ENCODE data around the gene C1orf21.

DNA sequence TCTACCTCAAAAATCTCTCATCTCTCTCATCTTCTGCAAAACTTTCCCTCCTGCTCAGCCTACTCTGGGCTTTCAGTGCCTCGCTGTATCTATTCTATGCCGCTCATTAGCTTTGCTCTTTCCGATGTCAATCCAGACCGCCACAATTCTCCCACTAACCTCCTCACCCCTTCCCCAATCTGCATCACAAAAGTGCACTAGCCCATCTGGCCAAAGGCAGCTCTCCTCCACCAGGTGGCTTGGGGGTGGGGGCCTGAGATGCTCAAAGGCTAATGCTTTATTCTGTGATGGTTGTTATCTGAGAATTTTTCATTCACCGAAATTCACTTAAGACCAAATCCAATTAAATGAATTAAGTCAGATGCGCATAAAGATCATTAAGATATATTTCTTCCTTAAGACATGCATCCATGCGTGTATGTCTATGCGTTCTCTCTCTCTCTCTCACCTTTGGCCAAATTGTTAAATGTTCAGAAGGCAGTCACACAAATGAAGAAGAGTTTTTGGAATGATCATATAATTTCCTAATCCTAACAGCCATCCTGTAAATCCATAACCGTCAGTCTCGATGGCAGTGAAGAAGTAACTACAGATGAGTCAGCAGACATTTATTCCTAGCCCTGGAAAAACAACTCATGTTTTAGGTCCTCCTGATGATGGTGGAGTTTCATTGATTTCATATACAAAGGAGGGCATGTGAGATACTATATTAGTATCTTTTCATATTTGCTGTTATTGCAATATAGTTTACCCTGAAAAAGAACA is 111.3 kb downstream of the C1orf21 start:
- TF ChIP-seq, protein P1, sequence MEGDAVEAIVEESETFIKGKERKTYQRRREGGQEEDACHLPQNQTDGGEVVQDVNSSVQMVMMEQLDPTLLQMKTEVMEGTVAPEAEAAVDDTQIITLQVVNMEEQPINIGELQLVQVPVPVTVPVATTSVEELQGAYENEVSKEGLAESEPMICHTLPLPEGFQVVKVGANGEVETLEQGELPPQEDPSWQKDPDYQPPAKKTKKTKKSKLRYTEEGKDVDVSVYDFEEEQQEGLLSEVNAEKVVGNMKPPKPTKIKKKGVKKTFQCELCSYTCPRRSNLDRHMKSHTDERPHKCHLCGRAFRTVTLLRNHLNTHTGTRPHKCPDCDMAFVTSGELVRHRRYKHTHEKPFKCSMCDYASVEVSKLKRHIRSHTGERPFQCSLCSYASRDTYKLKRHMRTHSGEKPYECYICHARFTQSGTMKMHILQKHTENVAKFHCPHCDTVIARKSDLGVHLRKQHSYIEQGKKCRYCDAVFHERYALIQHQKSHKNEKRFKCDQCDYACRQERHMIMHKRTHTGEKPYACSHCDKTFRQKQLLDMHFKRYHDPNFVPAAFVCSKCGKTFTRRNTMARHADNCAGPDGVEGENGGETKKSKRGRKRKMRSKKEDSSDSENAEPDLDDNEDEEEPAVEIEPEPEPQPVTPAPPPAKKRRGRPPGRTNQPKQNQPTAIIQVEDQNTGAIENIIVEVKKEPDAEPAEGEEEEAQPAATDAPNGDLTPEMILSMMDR (IDR thresholded peaks at IDR 0.05): no peak
- TF ChIP-seq POLR2A (IDR thresholded peaks at IDR 0.05): no peak

Data from thyroid gland (tissue), 4 donors.